HT-29 (cell line): ENCODE data around the gene TNNT2. TPM values are rescaled to one million over a fixed set of nuclear protein-coding genes. Genes with fewer than 3 reads are reported as not detected.
A peak's percentile ranks its signal among the peaks of the same experiment; 100 is the strongest.

Source experiments
- DNase-seq: peaks from one replicate; pipeline ENCODE4 v3.0.0-alpha.2; 2015; ENCODE audit warnings: low spot score
- total RNA-seq: library from RNA; depleted of rRNA; stranded (reverse); fragments of >200 nt; shearing (Covaris generic); gene quantifications from 2 replicates; pipeline ENCODE4 v1.2.3, GENCODE V29; 2014; rRNA removed

TNNT2 gene
- total RNA-seq, 1 experiment from 2014 or later = 0.46 TPM

GRCh38 chr1:201316556-201316955 lies 60.9 kb downstream of the TNNT2 start:
- DNase-seq = no peak

DNA sequence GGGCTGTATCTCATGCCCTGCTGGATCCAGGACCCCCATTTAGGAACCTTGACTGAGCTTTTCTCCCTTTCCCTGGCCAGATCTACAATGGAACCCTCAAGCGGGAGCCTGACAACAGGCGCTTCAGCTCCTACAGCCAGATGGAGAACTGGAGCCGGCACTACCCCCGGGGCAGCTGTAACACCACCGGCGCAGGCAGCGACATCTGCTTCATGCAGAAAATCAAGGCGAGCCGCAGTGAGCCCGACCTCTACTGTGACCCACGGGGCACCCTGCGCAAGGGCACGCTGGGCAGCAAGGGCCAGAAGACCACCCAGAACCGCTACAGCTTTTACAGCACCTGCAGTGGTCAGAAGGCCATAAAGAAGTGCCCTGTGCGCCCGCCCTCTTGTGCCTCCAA lies 64.4 kb downstream of the TNNT2 start:
- DNase-seq = no peak

- DNase-seq = no peak
These were observed 65.2 kb downstream of the TNNT2 start for GRCh38 chr1:201312298-201312697.

DNA sequence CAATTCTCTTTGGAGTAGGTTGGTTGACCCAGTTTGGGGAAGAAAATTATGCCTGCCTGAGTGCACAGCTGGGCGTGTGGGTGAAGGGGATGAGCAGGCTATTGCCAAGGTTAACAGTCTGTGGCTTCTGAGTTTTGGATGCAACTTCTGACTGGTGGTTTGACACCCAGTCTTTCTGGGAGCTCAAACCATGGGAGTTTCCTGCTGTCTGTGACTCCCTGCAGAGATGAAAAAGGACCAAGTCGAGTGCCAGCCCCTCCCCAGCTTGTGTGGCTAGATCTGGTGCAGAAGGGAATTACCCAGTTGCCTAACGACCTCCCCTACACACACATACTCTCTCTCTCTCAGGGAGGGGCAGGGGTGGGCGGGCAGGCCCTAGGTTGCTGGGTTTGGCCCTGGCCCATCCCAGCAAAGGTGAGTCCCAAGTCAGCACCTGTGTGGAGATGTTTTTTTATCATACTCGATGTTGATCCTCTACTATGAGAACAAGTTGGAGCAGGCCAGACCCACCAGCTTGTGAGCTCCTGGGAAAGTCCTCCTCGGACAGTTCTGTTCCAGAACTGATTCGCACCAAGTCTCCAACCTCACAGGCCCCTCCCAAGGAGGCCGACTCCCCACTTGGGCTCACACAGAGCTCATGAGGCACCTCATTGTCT lies 66.0 kb downstream of the TNNT2 start:
- no peak for DNase-seq

GRCh38 chr1:201310986-201311355 lies 66.5 kb downstream of the TNNT2 start:
- DNase-seq = no peak

DNA sequence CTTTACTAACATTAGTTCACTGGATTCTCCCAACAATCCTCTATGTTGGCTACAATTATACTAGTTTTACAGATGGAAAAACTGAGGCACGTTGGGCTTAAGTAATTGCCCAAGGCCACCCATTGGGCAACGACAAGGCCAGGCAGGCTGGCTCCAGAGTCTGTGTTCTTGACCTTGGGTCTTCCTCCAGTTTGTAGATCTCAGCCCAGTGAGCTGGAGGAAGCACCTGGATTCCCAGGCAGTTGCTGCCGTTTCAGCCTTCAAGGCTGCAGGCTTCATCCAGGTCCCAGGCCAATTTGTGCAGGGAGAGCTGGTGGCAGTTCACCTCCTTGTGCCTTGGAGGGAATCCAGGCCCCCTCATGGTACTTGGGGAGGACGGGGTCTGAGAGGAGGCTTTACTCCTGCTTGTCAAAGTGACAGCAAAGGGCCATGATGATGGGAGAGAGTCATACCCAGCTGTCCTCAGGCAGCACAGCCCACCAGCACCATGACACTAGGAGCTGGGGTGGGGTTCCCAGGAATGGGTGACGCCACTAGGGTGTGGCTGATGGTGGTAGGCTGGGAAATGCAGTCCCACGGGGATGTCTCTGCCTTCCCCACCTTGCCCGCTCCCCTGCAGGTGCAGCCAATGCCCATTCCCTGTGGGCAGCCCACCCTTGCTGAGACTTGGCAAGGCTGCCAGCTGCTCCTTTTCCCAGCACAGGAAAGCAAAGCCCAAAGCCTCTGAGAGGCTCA lies 67.1 kb downstream of the TNNT2 start:
- no peak for DNase-seq

DNA sequence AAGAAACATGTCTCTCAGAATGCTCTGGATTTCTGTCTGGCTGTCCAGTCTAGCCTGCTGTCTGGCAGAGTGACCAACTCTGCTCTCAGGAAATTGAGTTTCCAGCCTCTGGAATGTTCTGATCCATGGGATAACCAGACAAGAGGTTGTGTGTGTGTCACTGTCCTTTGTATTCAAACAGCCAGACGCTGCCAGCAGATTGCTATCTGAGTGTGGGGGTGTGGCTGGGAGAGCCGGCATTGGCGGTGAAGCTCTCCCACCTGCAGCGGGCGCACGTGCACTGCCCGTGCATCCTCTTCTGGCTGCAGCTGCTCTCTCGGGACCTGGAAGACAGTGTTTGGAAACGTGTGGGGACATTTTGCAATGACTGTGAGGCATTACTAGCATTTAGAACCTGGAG lies 68.1 kb downstream of the TNNT2 start:
- peak; percentile 69 for DNase-seq

Other genes starting within 250 kb of the TNNT2 start
- 140 and 141 TPM in 2 replicates for gene TMEM9, start 223.2 kb downstream of the TNNT2 start, total RNA-seq
- gene IGFN1, start 186.9 kb downstream of the TNNT2 start, total RNA-seq = 0.03 TPM in 2 replicates
- gene PKP1, start 94.2 kb downstream of the TNNT2 start, total RNA-seq = 0.43 and 1.2 TPM in 2 replicates
- 216 and 238 TPM in 2 replicates for gene LAD1, start 21.6 kb upstream of the TNNT2 start, total RNA-seq
- not detected in 2 replicates for gene TNNI1, start 44.0 kb upstream of the TNNT2 start, total RNA-seq
- gene PHLDA3, start 91.5 kb upstream of the TNNT2 start, total RNA-seq = 39.4 and 49.4 TPM in 2 replicates
- gene CSRP1, start 129.4 kb upstream of the TNNT2 start, total RNA-seq = 183 and 213 TPM in 2 replicates
- gene NAV1, start 161.4 kb upstream of the TNNT2 start, total RNA-seq = 0.51 and 0.99 TPM in 2 replicates